Activated CD8-positive, alpha-beta memory T cell treated with anti-CD3 and anti-CD28 coated beads for 36 hours (primary cell): ENCODE data around the gene ARAP2. TPM values are rescaled to one million over a fixed set of nuclear protein-coding genes. Genes with fewer than 3 reads are reported as not detected.

ENCODE experiments used
- CTCF ChIA-PET: fragments of 350-600 bp; sonication (Branson Sonifier 250); formaldehyde crosslinking; loops from one replicate; lab custom pipeline; 2021; ENCODE audit warnings: antibody characterized with exemption; lab: Charles Lee
- POLR2A ChIA-PET: fragments of 350-600 bp; sonication (Branson Sonifier 250); formaldehyde crosslinking; loops from one replicate; lab custom pipeline; 2021; ENCODE audit warnings: antibody characterized with exemption; lab: Charles Lee
- total RNA-seq, 2 experiments: library from RNA; stranded (reverse); gene quantifications; one replicate each; pipeline ENCODE4 v1.2.3, GENCODE V29; 2021

Gene ARAP2
- total RNA-seq, 2 experiments from 2014 or later, result 37.3 to 42.5 TPM

GRCh38 chr4:36235306-36235705 is 9.0 kb downstream of the ARAP2 start:
- CTCF ChIA-PET, result no interaction called here
- POLR2A ChIA-PET, result no interaction called here

- ChIA-PET POLR2A (no interaction called here), CTCF (interaction anchor here (0.9 kb wide), 1 partner anchor 22 kb away, joined by 3 read pairs; no protein-coding TSS in a partner anchor)
Observed at GRCh38 chr4:36233567-36234266, 10.6 kb downstream of the ARAP2 start.

GRCh38 chr4:36230534-36230933 is 13.8 kb downstream of the ARAP2 start:
- CTCF ChIA-PET, result no interaction called here

GRCh38 chr4:36227913-36228312 is 16.4 kb downstream of the ARAP2 start:
- CTCF ChIA-PET, result no interaction called here

More at GRCh38 chr4:36230534-36230933, 13.8 kb downstream of the ARAP2 start:
- POLR2A ChIA-PET, result no interaction called here

GRCh38 chr4:36226430-36227227 is 17.7 kb downstream of the ARAP2 start:
- ChIA-PET POLR2A (interaction anchor here (0.6 kb wide), 1 partner anchor 95 kb away, joined by 3 read pairs; no protein-coding TSS in a partner anchor), CTCF (no interaction called here)

More at GRCh38 chr4:36227913-36228312, 16.4 kb downstream of the ARAP2 start:
- POLR2A ChIA-PET, result no interaction called here

GRCh38 chr4:36224972-36225903 is 19.1 kb downstream of the ARAP2 start:
- ChIA-PET CTCF (no interaction called here), POLR2A (no interaction called here)

- CTCF ChIA-PET, result no interaction called here
- POLR2A ChIA-PET, result no interaction called here
Observed at GRCh38 chr4:36222702-36223101, 21.6 kb downstream of the ARAP2 start.

- CTCF ChIA-PET, result no interaction called here
- POLR2A ChIA-PET, result no interaction called here
Observed at GRCh38 chr4:36220776-36221175, 23.5 kb downstream of the ARAP2 start.

- POLR2A ChIA-PET, result no interaction called here
- CTCF ChIA-PET, result no interaction called here
Observed at GRCh38 chr4:36218121-36218520, 26.2 kb downstream of the ARAP2 start.

- POLR2A ChIA-PET, result interaction anchor here (0.7 kb wide), 1 partner anchor 49 kb away, joined by 3 read pairs; no protein-coding TSS in a partner anchor
- CTCF ChIA-PET, result no interaction called here
Observed at GRCh38 chr4:36215627-36216026, 28.7 kb downstream of the ARAP2 start.

- CTCF ChIA-PET, result interaction anchor here (1.2 kb wide), 1 partner anchor 29 kb away, joined by 4 read pairs; the partner anchor contains the start of gene ARAP2
Observed at GRCh38 chr4:36214735-36215485, 29.4 kb downstream of the ARAP2 start.

GRCh38 chr4:36213977-36214376 is 30.3 kb downstream of the ARAP2 start:
- POLR2A ChIA-PET, result no interaction called here
- CTCF ChIA-PET, result interaction anchor here (1.2 kb wide), 1 partner anchor 30 kb away, joined by 4 read pairs; the partner anchor contains the start of gene ARAP2

More at GRCh38 chr4:36214735-36215485, 29.4 kb downstream of the ARAP2 start:
- POLR2A ChIA-PET, result no interaction called here

- CTCF ChIA-PET, result interaction anchor here (1.2 kb wide), 1 partner anchor 32 kb away, joined by 3 read pairs; no protein-coding TSS in a partner anchor
- POLR2A ChIA-PET, result no interaction called here
Observed at GRCh38 chr4:36211084-36211483, 33.2 kb downstream of the ARAP2 start.

GRCh38 chr4:36209941-36210649 is 34.2 kb downstream of the ARAP2 start:
- ChIA-PET CTCF (interaction anchor here (0.9 to 1.1 kb wide), 2 partner anchors 33 to 37 kb away, joined by 3 read pairs; no protein-coding TSS in a partner anchor), POLR2A (no interaction called here)

GRCh38 chr4:36208893-36209473 is 35.3 kb downstream of the ARAP2 start:
- ChIA-PET POLR2A (no interaction called here), CTCF (interaction anchor here (1.1 kb wide), 2 partner anchors 27 to 35 kb away, joined by 3 read pairs; no protein-coding TSS in a partner anchor)

- ChIA-PET POLR2A (no interaction called here), CTCF (interaction anchor here (1.1 kb wide), 1 partner anchor 28 kb away, joined by 3 read pairs; no protein-coding TSS in a partner anchor)
Observed at GRCh38 chr4:36207831-36208520, 36.3 kb downstream of the ARAP2 start.

GRCh38 chr4:36207367-36207766 is 36.9 kb downstream of the ARAP2 start:
- POLR2A ChIA-PET, result no interaction called here
- CTCF ChIA-PET, result no interaction called here
